K562 (cell line): ENCODE measurements around the gene LHX5. TPM values are rescaled to one million over a fixed set of nuclear protein-coding genes. Genes with fewer than 3 reads are reported as not detected.
A peak's percentile ranks its signal among the peaks of the same experiment; 100 is the strongest.

Experiments used
- ATAC-seq: fragments of 200-7000 bp; cut with Tn5 transposase; 3 replicates; pipeline ENCODE4 v1.9.1; 2020; ENCODE audit warnings: moderate library complexity
- BruUV-seq: library from RNA; stranded (reverse); fragments of 400-500 nt; replicated peaks from 2 replicates; lab custom pipeline; 2021; lab: Mats Ljungman, UMichigan
- CTCF ChIA-PET: fragments of 300-600 bp; formaldehyde crosslinking; extraction: SDS; loops from one replicate; lab custom pipeline; 2021; ENCODE audit warnings: low intra/inter-chr PET ratio; lab: Yijun Ruan, JAX
- POLR2A ChIA-PET: fragments of 300-600, 350-650 bp; sonication (Branson Sonifier 250); formaldehyde crosslinking; extraction: SDS; loops from one replicate; lab custom pipeline; 2021; ENCODE audit warnings: antibody characterized with exemption, inconsistent platforms; lab: Yijun Ruan, JAX
- DNase-seq, 4 experiments: peaks; one replicate each; pipeline versions ENCODE4 v3.0.0 to v3.0.0-alpha.2; 2011 to 2018; ENCODE audit warnings: low spot score in 3 of 4, mixed read lengths in 3 of 4; ENCODE audit errors: extremely low read depth in 1 of 4
- FAIRE-seq: peaks from 2 replicates; lab custom pipeline; 2011; peaks lifted over from hg19 to GRCh38; lab: Jason Lieb, UNC
- H2AFZ ChIP-seq: 2 replicates; pipeline ENCODE4 v1.6.0; 2011; ENCODE audit warnings: low read depth, low read length, control low read depth, inconsistent platforms
- H3K27ac ChIP-seq: fragments of 200-600 bp; 3 replicates; pipeline ENCODE4 v1.8.0; 2011; ENCODE audit warnings: low read depth, mild to moderate bottlenecking, control low read depth, inconsistent platforms, low read length, moderate library complexity, mixed read lengths; ENCODE audit errors: extremely low read depth
- H3K27me3 ChIP-seq, 2 experiments: fragments of 300-600 bp in 1 of 2; 2 replicates in 1 of 2; 3 replicates in 1 of 2; pipeline versions ENCODE4 v1.6.0 to v1.8.0; 2011; ENCODE audit warnings: inconsistent platforms in 2 of 2, low read length in 2 of 2, mild to moderate bottlenecking in 1 of 2, mixed read lengths in 1 of 2, moderate library complexity in 1 of 2; ENCODE audit not compliant: control insufficient read depth in 2 of 2, insufficient read depth in 2 of 2
- H3K36me3 ChIP-seq: fragments of 300-600 bp; 3 replicates; pipeline ENCODE4 v1.8.0; 2011; ENCODE audit warnings: mild to moderate bottlenecking, low read length, inconsistent platforms; ENCODE audit not compliant: control insufficient read depth, insufficient read depth
- H3K4me1 ChIP-seq, 2 experiments: fragments of 200-600 bp in 1 of 2; replicated peaks in 1 of 2; 2 replicates in 1 of 2; 3 replicates in 1 of 2; pipeline versions ENCODE4 v1.5.1 to v1.8.0; 2011; ENCODE audit warnings: inconsistent platforms in 2 of 2, low read length in 2 of 2, mild to moderate bottlenecking in 1 of 2, mixed read lengths in 1 of 2, moderate library complexity in 1 of 2; ENCODE audit not compliant: control insufficient read depth in 2 of 2, insufficient read depth in 2 of 2
- H3K4me2 ChIP-seq: 2 replicates; pipeline ENCODE4 v1.6.1; 2011; ENCODE audit warnings: low read length, control low read depth, inconsistent platforms, mixed read lengths; ENCODE audit not compliant: insufficient read depth
- H3K4me3 ChIP-seq: fragments of 200-600 bp; sonication (generic), shearing (Covaris generic); 2 replicates; pipeline ENCODE4 v1.5.1; 2016; ENCODE audit warnings: control low read depth, inconsistent platforms
- H3K79me2 ChIP-seq: fragments of 200-600 bp; 3 replicates; pipeline ENCODE4 v1.8.0; 2011; ENCODE audit warnings: low read length, inconsistent platforms; ENCODE audit not compliant: control insufficient read depth, insufficient read depth
- H3K9ac ChIP-seq, 2 experiments: 2 replicates each; pipeline versions ENCODE4 v1.6.0 to v1.6.1; 2011; ENCODE audit warnings: low read depth in 2 of 2, low read length in 2 of 2, control low read depth in 1 of 2, inconsistent platforms in 1 of 2, mild to moderate bottlenecking in 1 of 2, mixed read lengths in 1 of 2; ENCODE audit not compliant: insufficient read depth in 1 of 2
- H3K9me1 ChIP-seq: one replicate; pipeline ENCODE4 v1.6.0; 2011; ENCODE audit warnings: inconsistent platforms, mild to moderate bottlenecking, low read length, moderate library complexity; ENCODE audit not compliant: control insufficient read depth, insufficient read depth
- H3K9me3 ChIP-seq: replicated peaks from 2 replicates; pipeline ENCODE4 v1.5.1; 2011; ENCODE audit warnings: low read depth, low read length, inconsistent platforms; ENCODE audit not compliant: control insufficient read depth, insufficient read depth
- H4K20me1 ChIP-seq: replicated peaks from 2 replicates; pipeline ENCODE4 v1.6.1; 2011; ENCODE audit warnings: low read length, inconsistent platforms, mixed read lengths; ENCODE audit not compliant: control insufficient read depth, insufficient read depth
- DEAF1 ChIP-seq: fragments of 450-650 bp; formaldehyde crosslinking; IDR thresholded peaks from 2 replicates; pipeline ENCODE4 v1.4.0; 2020; ENCODE audit warnings: mild to moderate bottlenecking, moderate library complexity
- ETV5 ChIP-seq: sonication (generic); formaldehyde crosslinking; IDR thresholded peaks from 2 replicates; pipeline ENCODE4 v1.4.0; 2020; ENCODE audit warnings: low read depth, mild to moderate bottlenecking, missing genetic modification reagents
- FOS ChIP-seq: IDR thresholded peaks from 3 replicates; pipeline ENCODE4 v1.6.1; 2011; ENCODE audit not compliant: insufficient read length; ENCODE audit errors: extremely low read depth
- KLF16 ChIP-seq: IDR thresholded peaks from 2 replicates; pipeline ENCODE4 v1.6.1; 2016; ENCODE audit warnings: antibody characterized with exemption
- LEF1 ChIP-seq: fragments of 450-650 bp; IDR thresholded peaks from 2 replicates; pipeline ENCODE4 v1.6.1; 2016; ENCODE audit warnings: mild to moderate bottlenecking
- NONO ChIP-seq, 2 experiments: fragments of 200-400 bp in 1 of 2; fragments of 450-650 bp in 1 of 2; formaldehyde crosslinking in 1 of 2; IDR thresholded peaks; 2 replicates each; pipeline ENCODE4 v1.6.1; 2017; ENCODE audit warnings: low read depth in 2 of 2, mild to moderate bottlenecking in 2 of 2, moderate library complexity in 2 of 2, low read length in 1 of 2
- RAD21 ChIP-seq, 2 experiments: fragments of 250-450 bp in 1 of 2; fragments of 450-650 bp in 1 of 2; sonication (Bioruptor Pico) in 1 of 2; formaldehyde crosslinking in 1 of 2; IDR thresholded peaks in 1 of 2; conservative IDR thresholded peaks in 1 of 2; 2 replicates each; pipeline versions ENCODE4 v1.4.0 to v1.8.0; 2020 to 2022; ENCODE audit warnings: mild to moderate bottlenecking in 2 of 2, moderate library complexity in 1 of 2
- REST ChIP-seq, 2 experiments: fragments of 450-650 bp; formaldehyde crosslinking in 1 of 2; IDR thresholded peaks; 2 replicates each; pipeline versions ENCODE4 v1.4.0 to v1.6.1; 2014 to 2020; ENCODE audit warnings: mild to moderate bottlenecking in 2 of 2, borderline replicate concordance in 1 of 2, low read depth in 1 of 2
- USF1 ChIP-seq: sonication (generic); formaldehyde crosslinking; IDR thresholded peaks from 2 replicates; pipeline ENCODE4 v1.9.0; 2022; ENCODE audit warnings: mild to moderate bottlenecking, missing genetic modification reagents
- WGBS: fragments of 100-300 bp; shearing (Covaris generic); methylation state at CpG from one replicate; pipeline ENCODE4 v1.1.6; 2016; ENCODE audit warnings: low coverage, mixed read lengths; ENCODE audit not compliant: insufficient coverage; ENCODE audit errors: missing lambda C conversion rate; 5-methylcytosine and 5-hydroxymethylcytosine counted together
- in situ Hi-C: fragments of 300-500 bp; cut with MboI; formaldehyde crosslinking; loops from 4 replicates; pipeline ENCODE4 v1.15.0; 2018; ENCODE audit warnings: inconsistent platforms, mixed read lengths
- intact Hi-C: fragments of 100-400 bp; cut with micrococcal nuclease; formaldehyde crosslinking; loops from 2 replicates; pipeline ENCODE4 v1.14.2; 2022
- polyA plus RNA-seq, 8 experiments: library from polyadenylated mRNA; depleted of rRNA in 4 of 8; stranded (reverse) in 5 of 8; unstranded in 3 of 8; fragments of >200 nt; fragmentation: Nextera tagmentation in 2 of 8; fragmentation: Illumina TruSeq in 1 of 8; extraction: Ambion mirVana in 2 of 8; extraction: Trizol in 1 of 8; gene quantifications; 2 replicates each; pipeline versions ENCODE4 v1.2.1 to v1.2.3, GENCODE V29; 2011 to 2014; ENCODE audit warnings: inconsistent platforms in 1 of 8, missing spikeins in 1 of 8
- total RNA-seq, 7 experiments: library from RNA; depleted of rRNA in 6 of 7; stranded (reverse); fragments of >200 nt in 6 of 7; fragmentation: Illumina TruSeq in 2 of 7; extraction: Trizol in 2 of 7; gene quantifications; 2 replicates each; pipeline versions ENCODE4 v1.2.1 to v1.2.3, GENCODE V29; 2011 to 2021; ENCODE audit warnings: low replicate concordance in 1 of 7

The LHX5 gene
- total and polyA plus RNA-seq, 9 of the 15 experiments (the other 6 are each of a cell fraction or from before 2014, with no cell fraction given) = 0.04 to 0.17 (median 0.05) TPM; not detected in 6

GRCh38 chr12:113462117-113462774, 9.4 kb downstream of the LHX5 start:
- BruUV-seq = no TSS peak
- Histone ChIP-seq H3K79me2 (no peaks in the 10 kb centered on the region), H3K9ac (peak overlapping the region in 1 of 2 experiments; percentile 86; a peak in 2 of 4 replicates), H3K4me1 (peaks cover 0 to 44% of the 10 kb centered on the region in 2 experiments; a peak in 3 of 5 replicates), H3K9me1 (no peaks in the 10 kb centered on the region), H3K9me3 (no peaks in the 10 kb centered on the region), H3K27me3 (peaks cover 30 to 53% of the 10 kb centered on the region in 2 experiments), H2AFZ (peak overlapping the region; percentile 62), H3K27ac (no peak overlapping the region), H3K4me3 (no peak overlapping the region), H4K20me1 (peaks cover 11% of the 10 kb centered on the region), H3K4me2 (peak overlapping the region; percentile 21; the same call in 1 of the 2 replicates), H3K36me3 (no peaks in the 10 kb centered on the region)
- DNase-seq = peak; percentile 78 to 90 (median 84)
- ChIA-PET POLR2A (interaction anchor here (0.8 to 1.2 kb wide), 3 partner anchors 217 to 628 kb away, joined by 3 to 4 read pairs (median 3); no protein-coding TSS in a partner anchor), CTCF (interaction anchor here (0.6 to 2.8 kb wide), 6 partner anchors 64 to 504 kb away, joined by 3 to 19 read pairs (median 4); partner anchors contain the start of gene RBM19)
- WGBS = 9% methylated on average over 20 of the region's 25 CpGs
- intact Hi-C loops = loop anchor here (5.0 to 10.0 kb wide), 3 partner anchors 123 to 450 kb away; no protein-coding TSS in a partner anchor
- no peak for FAIRE-seq
- in situ Hi-C loops = no loop called here
- ATAC-seq = peak; percentile 94
- TF ChIP-seq FOS = no peak
- peak; percentile 73 to 92 for TF ChIP-seq RAD21 (CRISPR knock-in tag; conservative IDR thresholded peaks at IDR 0.05 in 1 of 2, IDR thresholded peaks at IDR 0.05 in 1 of 2)
- 0 out of 2 replicates have a peak, but pooled peaks have one; percentile 11 for TF ChIP-seq LEF1
- 0 out of 2 replicates have a peak, but pooled peaks have one; percentile 33 for TF ChIP-seq DEAF1 (CRISPR knock-in tag)
- TF ChIP-seq KLF16 = 0 out of 2 replicates have a peak, but pooled peaks have one; percentile 17
- 0 out of 2 replicates have a peak, but pooled peaks have one; percentile 30 for TF ChIP-seq ETV5 (CRISPR knock-in tag)
- TF ChIP-seq REST (IDR thresholded peaks at IDR 0.05; ENCODE audit: borderline replicate concordance) = peak; percentile 86
- no peak for TF ChIP-seq REST (CRISPR knock-in tag; IDR thresholded peaks at IDR 0.05; ENCODE audit: low read depth)
- no peak for TF ChIP-seq NONO (IDR thresholded peaks at IDR 0.05; ENCODE audit: low read depth in 2 of 2, low read length in 1 of 2)
- no peak for TF ChIP-seq USF1 (CRISPR knock-in tag)
